ENCODE results near the gene TMPO.
"Not testable (repeated sequence)": the region's sequence is repeated elsewhere in the genome, so short reads cannot be mapped to it uniquely, and the experiment has no call there.

Gene TMPO

GRCh38 chr12:98591209-98591608, 75.8 kb downstream of the TMPO start:
- DNase-seq (ENCODE audit: extremely low read depth, low read depth) = no peak
- H3K4me3 ChIP-seq (replicated peaks; ENCODE audit: low read depth, low read length) = no peak overlapping the region
- no peak for TF ChIP-seq CTCF (IDR thresholded peaks at IDR 0.05; ENCODE audit: low read depth, low read length, missing control alignments)

- no peak for DNase-seq (ENCODE audit: extremely low read depth, low read depth)
- H3K4me3 ChIP-seq (replicated peaks; ENCODE audit: low read depth, low read length) = peak overlapping the region; percentile 100
- no peak for TF ChIP-seq CTCF (IDR thresholded peaks at IDR 0.05; ENCODE audit: low read depth, low read length, missing control alignments)
Measured at GRCh38 chr12:98592825-98593322, 77.5 kb downstream of the TMPO start.

GRCh38 chr12:98593351-98594049, 78.1 kb downstream of the TMPO start, which contains the start of gene SLC25A3:
SLC25A3 (plus strand) TSS chr12:98593686; CDS start chr12:98593979, 293 bp downstream.
- peak within 1 kb of the TSS; percentile 100 for H3K4me3 ChIP-seq (replicated peaks; ENCODE audit: low read depth, low read length)
- no peak for TF ChIP-seq CTCF (IDR thresholded peaks at IDR 0.05; ENCODE audit: low read depth, low read length, missing control alignments)
- DNase-seq (ENCODE audit: extremely low read depth, low read depth) = peak; percentile 93

GRCh38 chr12:98594050-98594835, 78.9 kb downstream of the TMPO start:
- no peak for TF ChIP-seq CTCF (IDR thresholded peaks at IDR 0.05; ENCODE audit: low read depth, low read length, missing control alignments)
- DNase-seq (ENCODE audit: extremely low read depth, low read depth) = no peak

GRCh38 chr12:98595243-98595988, 80.0 kb downstream of the TMPO start:
- H3K4me3 ChIP-seq (replicated peaks; ENCODE audit: low read depth, low read length) = peak overlapping the region; percentile 100

More at GRCh38 chr12:98594050-98594835, 78.9 kb downstream of the TMPO start:
- H3K4me3 ChIP-seq (replicated peaks; ENCODE audit: low read depth, low read length) = peak overlapping the region; percentile 100

GRCh38 chr12:98597313-98597712, 81.9 kb downstream of the TMPO start:
- not testable (repeated sequence) for H3K4me3 ChIP-seq (replicated peaks; ENCODE audit: low read depth, low read length); DNase-seq (ENCODE audit: extremely low read depth, low read depth)

More at GRCh38 chr12:98595243-98595988, 80.0 kb downstream of the TMPO start:
- DNase-seq (ENCODE audit: extremely low read depth, low read depth) = no peak
- TF ChIP-seq CTCF (IDR thresholded peaks at IDR 0.05; ENCODE audit: low read depth, low read length, missing control alignments) = no peak
